Endothelial cell of umbilical vein (primary cell): ENCODE data around the gene SYCP2. TPM values are rescaled to one million over a fixed set of nuclear protein-coding genes. Genes with fewer than 3 reads are reported as not detected.

Experiments used
- BruUV-seq: library from RNA; stranded (reverse); fragments of 400-500 nt; replicated peaks from 2 replicates; lab custom pipeline; 2021; lab: Mats Ljungman, UMichigan
- CTCF ChIA-PET: fragments of 300-600, 350-600 bp; sonication (Branson Sonifier 250); formaldehyde crosslinking; loops from one replicate; lab custom pipeline; 2021; ENCODE audit warnings: antibody characterized with exemption, inconsistent platforms; lab: Charles Lee
- POLR2A ChIA-PET: fragments of 300-600, 350-600 bp; sonication (Branson Sonifier 250); formaldehyde crosslinking; loops from one replicate; lab custom pipeline; 2021; ENCODE audit warnings: antibody characterized with exemption, inconsistent platforms; lab: Charles Lee
- DNase-seq: peaks from one replicate; pipeline ENCODE4 v3.0.0-alpha.2; 2011; ENCODE audit warnings: low read depth, low spot score
- FAIRE-seq: peaks from 2 replicates; lab custom pipeline; 2011; peaks lifted over from hg19 to GRCh38; lab: Jason Lieb, UNC
- H2AFZ ChIP-seq: 2 replicates; pipeline ENCODE4 v1.6.0; 2012; ENCODE audit warnings: low read depth, low read length, control low read depth, inconsistent platforms
- H3K27ac ChIP-seq: 2 replicates; pipeline ENCODE4 v1.5.1; 2011; ENCODE audit warnings: low read depth, mild to moderate bottlenecking, control low read depth, low read length, moderate library complexity; ENCODE audit not compliant: insufficient read depth
- H3K27me3 ChIP-seq, 2 experiments: 2 replicates each; pipeline versions ENCODE4 v1.6.0 to v1.6.1; 2011; ENCODE audit warnings: low read length in 2 of 2, mixed read lengths in 1 of 2; ENCODE audit not compliant: control insufficient read depth in 2 of 2, insufficient read depth in 2 of 2
- H3K36me3 ChIP-seq, 2 experiments: 2 replicates in 1 of 2; 3 replicates in 1 of 2; pipeline ENCODE4 v1.5.1; 2011; ENCODE audit warnings: low read length in 2 of 2, mild to moderate bottlenecking in 1 of 2, moderate library complexity in 1 of 2; ENCODE audit not compliant: control insufficient read depth in 2 of 2, insufficient read depth in 2 of 2; ENCODE audit errors: extremely low read depth in 1 of 2
- H3K4me1 ChIP-seq: 3 replicates; pipeline ENCODE4 v1.5.1; 2011; ENCODE audit warnings: mild to moderate bottlenecking, low read length; ENCODE audit not compliant: control insufficient read depth, insufficient read depth; ENCODE audit errors: extremely low read depth
- H3K4me2 ChIP-seq: 2 replicates; pipeline ENCODE4 v1.6.1; 2011; ENCODE audit warnings: low read length, control low read depth, mixed read lengths; ENCODE audit not compliant: insufficient read depth
- H3K4me3 ChIP-seq, 3 experiments: fragments of 200-600 bp in 1 of 3; sonication (generic), shearing (Covaris generic) in 1 of 3; replicated peaks in 1 of 3; 2 replicates each; pipeline ENCODE4 v1.5.1; 2011 to 2016; ENCODE audit warnings: control low read depth in 3 of 3, low read length in 3 of 3, mild to moderate bottlenecking in 2 of 3, inconsistent platforms in 1 of 3, low read depth in 1 of 3, moderate library complexity in 1 of 3; ENCODE audit not compliant: insufficient read depth in 1 of 3
- H3K79me2 ChIP-seq: 2 replicates; pipeline ENCODE4 v1.6.0; 2012; ENCODE audit warnings: low read length, inconsistent platforms; ENCODE audit not compliant: control insufficient read depth, insufficient read depth
- H3K9ac ChIP-seq: replicated peaks from 2 replicates; pipeline ENCODE3; 2011; ENCODE audit warnings: low read length, control low read depth; ENCODE audit not compliant: insufficient read depth; ENCODE audit errors: extremely low read depth
- H3K9me1 ChIP-seq: replicated peaks from 3 replicates; pipeline ENCODE4 v1.6.0; 2011; ENCODE audit warnings: mild to moderate bottlenecking, low read length; ENCODE audit not compliant: control insufficient read depth, insufficient read depth; ENCODE audit errors: extremely low read depth
- H3K9me3 ChIP-seq: replicated peaks from 2 replicates; pipeline ENCODE4 v1.5.1; 2012; ENCODE audit warnings: low read length, inconsistent platforms; ENCODE audit not compliant: control insufficient read depth, insufficient read depth
- H4K20me1 ChIP-seq: replicated peaks from 2 replicates; pipeline ENCODE3; 2011; ENCODE audit warnings: mild to moderate bottlenecking, low read length; ENCODE audit not compliant: control insufficient read depth, insufficient read depth; ENCODE audit errors: extremely low read depth
- CTCF ChIP-seq, 2 donors: IDR thresholded peaks; 1 replicate in 1 of 2; 2 replicates in 1 of 2; pipeline ENCODE4 v1.5.1; 2011; ENCODE audit warnings: low read length in 2 of 2, mild to moderate bottlenecking in 2 of 2, moderate library complexity in 2 of 2, control low read depth in 1 of 2, inconsistent platforms in 1 of 2, low read depth in 1 of 2; ENCODE audit not compliant: insufficient read depth in 1 of 2; ENCODE audit errors: extremely low read depth in 1 of 2
- EZH2 ChIP-seq: IDR thresholded peaks from 2 replicates; pipeline ENCODE4 v1.6.1; 2012; ENCODE audit warnings: borderline replicate concordance, low read depth, mild to moderate bottlenecking, moderate library complexity, low read length, inconsistent platforms; ENCODE audit not compliant: severe bottlenecking
- FOS ChIP-seq: IDR thresholded peaks from 2 replicates; pipeline ENCODE4 v1.6.1; 2011; ENCODE audit warnings: mild to moderate bottlenecking, low read length, moderate library complexity, borderline replicate concordance; ENCODE audit not compliant: insufficient read depth
- GATA2 ChIP-seq: IDR thresholded peaks from 2 replicates; pipeline ENCODE4 v1.7.0; 2011; ENCODE audit warnings: low read depth, mild to moderate bottlenecking, moderate library complexity, mixed read lengths, low read length; ENCODE audit not compliant: insufficient read length, insufficient read depth
- MYC ChIP-seq: IDR thresholded peaks from one replicate; pipeline ENCODE4 v1.6.1; 2011; ENCODE audit warnings: mild to moderate bottlenecking, low read depth, low read length
- POLR2A ChIP-seq: IDR thresholded peaks from 2 replicates; pipeline ENCODE4 v1.6.1; 2012; ENCODE audit warnings: low read depth, mild to moderate bottlenecking, control low read depth, low read length
- POLR2AphosphoS5 ChIP-seq: IDR thresholded peaks from 2 replicates; pipeline ENCODE4 v1.6.1; 2012; ENCODE audit warnings: low read depth, mild to moderate bottlenecking, control low read depth, low read length, moderate library complexity; ENCODE audit not compliant: insufficient read depth
- dilution Hi-C: fragments of 300-500 bp; cut with MboI; formaldehyde crosslinking; loops from one replicate; pipeline ENCODE4 v1.15.0; 2019; ENCODE audit warnings: low sequenced_read_pairs; ENCODE audit not compliant: extremely low pct_ligation_motif_present
- intact Hi-C: fragments of 100-400 bp; cut with micrococcal nuclease; formaldehyde crosslinking; loops from one replicate; pipeline ENCODE4 v1.10.0; 2022
- polyA plus RNA-seq, 4 experiments: library from polyadenylated mRNA; depleted of rRNA in 3 of 4; stranded (reverse) in 3 of 4; unstranded in 1 of 4; fragments of >200 nt; gene quantifications; 2 replicates each; pipeline versions ENCODE4 v1.2.1 to v1.2.3, GENCODE V29; 2011 to 2012; ENCODE audit warnings: missing spikeins in 1 of 4
- total RNA-seq: library from RNA; stranded (reverse); gene quantifications from 2 replicates; pipeline ENCODE4 v1.2.3, GENCODE V29; 2021

The SYCP2 gene
- total and polyA plus RNA-seq, 2 donors (not counting 3 experiments of a cell fraction or from before 2014, with no cell fraction given) = 0.07 to 0.35 TPM

- H3K36me3 ChIP-seq = no peaks in the 10 kb centered on the region
- CTCF ChIA-PET = no interaction called here
- no peak for FAIRE-seq
- intact Hi-C loops = no loop called here
- no peak overlapping the region for H3K4me3 ChIP-seq
- no peaks in the 10 kb centered on the region for H3K9me3 ChIP-seq
- no peak for TF ChIP-seq CTCF (IDR thresholded peaks at IDR 0.05; ENCODE audit: extremely low read depth in 1 of 2, insufficient read depth in 1 of 2, low read depth in 1 of 2, low read length in 2 of 2)
- no peak for TF ChIP-seq EZH2
- TF ChIP-seq FOS = no peak
- TF ChIP-seq GATA2 = no peak
- TF ChIP-seq MYC = no peak
- no peak for TF ChIP-seq POLR2AphosphoS5
- no peaks in the 10 kb centered on the region for H3K4me1 ChIP-seq
- no peaks in the 10 kb centered on the region for H3K27me3 ChIP-seq
- dilution Hi-C loops = no loop called here
- no peaks in the 10 kb centered on the region for H3K79me2 ChIP-seq
- no peak overlapping the region for H3K4me2 ChIP-seq
- no peaks in the 10 kb centered on the region for H3K9me1 ChIP-seq
- POLR2A ChIA-PET = no interaction called here
- no peaks in the 10 kb centered on the region for H4K20me1 ChIP-seq
- DNase-seq = no peak
- no peak overlapping the region for H3K27ac ChIP-seq
- no TSS peak for BruUV-seq
- no peak overlapping the region for H3K9ac ChIP-seq
- no peak overlapping the region for H2AFZ ChIP-seq
These were observed 38.0 kb upstream of the SYCP2 start for GRCh38 chr20:59971428-59971827.

- TF ChIP-seq GATA2 (no peak), FOS (no peak), MYC (no peak), POLR2A (no peak)
- Histone ChIP-seq H3K4me3 (no peak overlapping the region), H3K36me3 (no peaks in the 10 kb centered on the region), H4K20me1 (no peaks in the 10 kb centered on the region), H3K4me1 (no peaks in the 10 kb centered on the region), H3K9ac (no peak overlapping the region), H3K9me1 (no peaks in the 10 kb centered on the region), H3K9me3 (no peaks in the 10 kb centered on the region), H3K27ac (no peak overlapping the region), H2AFZ (no peak overlapping the region), H3K79me2 (no peaks in the 10 kb centered on the region), H3K27me3 (no peaks in the 10 kb centered on the region), H3K4me2 (no peak overlapping the region)
- ChIA-PET CTCF (no interaction called here), POLR2A (no interaction called here)
- FAIRE-seq (no peak), DNase-seq (no peak)
- BruUV-seq = no TSS peak
- intact Hi-C loops = no loop called here
- dilution Hi-C loops = no loop called here
These were observed 33.0 kb upstream of the SYCP2 start for GRCh38 chr20:59966428-59966827.
